NCI-H1105 treated with DMSO at 0.1 percent for 48 hours (cell line): Measurements from ENCODE around the gene PDSS2.
"Not testable (repeated sequence)": the region's sequence is repeated elsewhere in the genome, so short reads cannot be mapped to it uniquely, and the experiment has no call there.

ENCODE experiments used
- DNase-seq: peaks from one replicate; lab custom pipeline; 2025; lab: John Stamatoyannopoulos, UW

PDSS2 gene

GRCh38 chr6:107475360-107475759, 16.0 kb upstream of the PDSS2 start:
- DNase-seq: not testable (repeated sequence)

GRCh38 chr6:107473660-107474059, 14.3 kb upstream of the PDSS2 start:
- no peak for DNase-seq

- no peak for DNase-seq
Measured at GRCh38 chr6:107470364-107470763, 11.0 kb upstream of the PDSS2 start.

- no peak for DNase-seq
Measured at GRCh38 chr6:107466062-107466461, 6.7 kb upstream of the PDSS2 start.

GRCh38 chr6:107460083-107460631, 793 bp upstream of the PDSS2 start:
- no peak for DNase-seq

- DNase-seq: peak; percentile 54
Measured at GRCh38 chr6:107458672-107459282, 587 bp downstream of the PDSS2 start.

GRCh38 chr6:107448776-107449175, 10.6 kb downstream of the PDSS2 start:
- DNase-seq: no peak

GRCh38 chr6:107447663-107448216, 11.6 kb downstream of the PDSS2 start:
- no peak for DNase-seq

GRCh38 chr6:107444277-107444676, 15.1 kb downstream of the PDSS2 start:
- no peak for DNase-seq

GRCh38 chr6:107443608-107444267, 15.6 kb downstream of the PDSS2 start:
- DNase-seq: no peak

GRCh38 chr6:107442938-107443607, 16.3 kb downstream of the PDSS2 start:
- no peak for DNase-seq

- DNase-seq: no peak
Measured at GRCh38 chr6:107441682-107442081, 17.7 kb downstream of the PDSS2 start.

- DNase-seq: no peak
Measured at GRCh38 chr6:107440936-107441335, 18.4 kb downstream of the PDSS2 start.

- DNase-seq: no peak
Measured at GRCh38 chr6:107439406-107439805, 20.0 kb downstream of the PDSS2 start.

GRCh38 chr6:107437691-107438090, 21.7 kb downstream of the PDSS2 start:
- no peak for DNase-seq

- no peak for DNase-seq
Measured at GRCh38 chr6:107436881-107437280, 22.5 kb downstream of the PDSS2 start.

GRCh38 chr6:107435798-107436197, 23.6 kb downstream of the PDSS2 start:
- DNase-seq: no peak

GRCh38 chr6:107434812-107435211, 24.6 kb downstream of the PDSS2 start:
- no peak for DNase-seq

- DNase-seq: not testable (repeated sequence)
Measured at GRCh38 chr6:107425951-107426350, 33.4 kb downstream of the PDSS2 start.

GRCh38 chr6:107423474-107423990, 35.8 kb downstream of the PDSS2 start:
- no peak for DNase-seq

- no peak for DNase-seq
Measured at GRCh38 chr6:107421696-107422256, 37.6 kb downstream of the PDSS2 start.

GRCh38 chr6:107419733-107420132, 39.6 kb downstream of the PDSS2 start:
- peak; percentile 43 for DNase-seq
